GM12872 (cell line): Measurements from ENCODE around the gene HSPE1.

Experiments used
- CTCF ChIP-seq: IDR thresholded peaks from 3 replicates; pipeline ENCODE4 v1.5.1; 2011; ENCODE audit warnings: low read depth, mild to moderate bottlenecking, low read length, moderate library complexity; ENCODE audit not compliant: insufficient read depth

Gene HSPE1

GRCh38 chr2:197502201-197502600, 2.0 kb downstream of the HSPE1 start:
- TF ChIP-seq CTCF = no peak

- no peak for TF ChIP-seq CTCF
These were observed 2.5 kb downstream of the HSPE1 start for GRCh38 chr2:197502685-197503084.

GRCh38 chr2:197504000-197504399, 3.8 kb downstream of the HSPE1 start:
- TF ChIP-seq CTCF = no peak

GRCh38 chr2:197504512-197504911, 4.3 kb downstream of the HSPE1 start:
- TF ChIP-seq CTCF = no peak

GRCh38 chr2:197506658-197507057, 6.5 kb downstream of the HSPE1 start:
- no peak for TF ChIP-seq CTCF

- TF ChIP-seq CTCF = no peak
These were observed 13.7 kb downstream of the HSPE1 start for GRCh38 chr2:197513915-197514314.

- TF ChIP-seq CTCF = no peak
These were observed 14.6 kb downstream of the HSPE1 start for GRCh38 chr2:197514754-197515153.

- TF ChIP-seq CTCF = no peak
These were observed 15.1 kb downstream of the HSPE1 start for GRCh38 chr2:197515315-197515738.
